ENCODE measurements around the gene ERC2.

GRCh38 chr3:56135941-56136340 lies 332.3 kb downstream of the ERC2 start:
- TF ChIP-seq TCF4 (CRISPR knock-in tag; IDR thresholded peaks at IDR 0.05; ENCODE audit: borderline replicate concordance) (no peak), ZC3H10 (CRISPR knock-in tag; IDR thresholded peaks at IDR 0.05) (no peak), PATZ1 (CRISPR knock-in tag; IDR thresholded peaks at IDR 0.05; ENCODE audit: borderline replicate concordance) (no peak), ZNF8 (CRISPR knock-in tag; IDR thresholded peaks at IDR 0.05) (no peak), OSR1 (CRISPR knock-in tag; IDR thresholded peaks at IDR 0.05) (no peak), ESRRG (CRISPR knock-in tag; IDR thresholded peaks at IDR 0.05) (no peak), PPARA (CRISPR knock-in tag; IDR thresholded peaks at IDR 0.05; ENCODE audit: borderline replicate concordance) (no peak), SNAI2 (CRISPR knock-in tag; IDR thresholded peaks at IDR 0.05) (no peak)

Data from SK-N-SH treated with all-trans-retinoic acid at 6 μM for 48 hours (cell line).